SW 1271 (cell line): Measurements from ENCODE around the gene EVA1C.
A peak's percentile ranks its signal among the peaks of the same experiment; 100 is the strongest.
"Not testable (repeated sequence)": the region's sequence is repeated elsewhere in the genome, so short reads cannot be mapped to it uniquely, and the experiment has no call there.

ENCODE experiments used
- DNase-seq, 2 experiments: peaks; one replicate each; lab custom pipeline; 2025; lab: John Stamatoyannopoulos, UW

Gene EVA1C

DNA sequence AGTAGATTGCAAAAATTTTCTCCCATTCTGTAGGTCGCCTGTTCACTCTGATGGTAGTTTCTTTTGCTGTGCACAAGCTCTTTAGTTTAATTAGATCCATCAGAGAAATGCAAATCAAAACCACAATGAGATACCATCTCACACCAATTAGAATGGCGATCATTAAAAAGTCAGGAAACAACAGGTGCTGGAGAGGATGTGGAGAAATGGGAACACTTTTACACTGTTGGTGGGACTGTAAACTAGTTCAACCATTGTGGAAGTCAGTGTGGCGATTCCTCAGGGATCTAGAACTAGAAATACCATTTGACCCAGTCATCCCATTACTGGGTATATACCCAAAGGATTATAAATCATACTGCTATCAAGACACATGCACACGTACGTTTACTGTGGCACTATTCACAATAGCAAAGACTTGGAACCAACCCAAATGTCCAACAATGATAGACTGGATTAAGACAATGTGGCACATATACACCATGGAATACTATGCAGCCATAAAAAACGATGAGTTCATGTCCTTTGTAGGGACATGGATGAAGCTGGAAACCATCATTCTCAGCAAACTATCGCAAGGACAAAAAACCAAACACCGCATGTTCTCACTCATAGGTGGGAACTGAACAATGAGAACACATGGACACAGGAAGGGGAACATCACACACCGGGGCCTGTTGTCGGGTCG is 21.8 kb upstream of the EVA1C start:
- DNase-seq, result not testable (repeated sequence)

DNA sequence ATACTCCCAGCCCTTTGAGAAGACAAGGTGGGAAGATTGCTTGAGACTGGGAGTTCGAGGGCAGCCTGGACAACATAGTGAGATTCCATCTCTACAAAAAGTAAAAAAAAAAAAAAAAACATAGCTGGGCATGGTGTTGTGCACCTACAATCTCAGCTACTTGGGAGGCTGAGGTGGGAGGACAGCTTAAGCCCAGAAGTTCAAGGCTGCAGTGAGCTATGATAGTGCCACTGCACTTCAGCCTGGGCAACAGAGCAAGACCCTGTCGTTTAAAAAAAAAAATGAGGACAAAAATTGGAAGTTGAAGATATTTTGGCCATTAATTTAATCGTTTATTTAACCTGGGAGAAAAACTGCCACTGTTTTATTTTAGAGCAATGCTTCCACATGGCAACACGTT is 20.8 kb upstream of the EVA1C start:
- no peak for DNase-seq

DNA sequence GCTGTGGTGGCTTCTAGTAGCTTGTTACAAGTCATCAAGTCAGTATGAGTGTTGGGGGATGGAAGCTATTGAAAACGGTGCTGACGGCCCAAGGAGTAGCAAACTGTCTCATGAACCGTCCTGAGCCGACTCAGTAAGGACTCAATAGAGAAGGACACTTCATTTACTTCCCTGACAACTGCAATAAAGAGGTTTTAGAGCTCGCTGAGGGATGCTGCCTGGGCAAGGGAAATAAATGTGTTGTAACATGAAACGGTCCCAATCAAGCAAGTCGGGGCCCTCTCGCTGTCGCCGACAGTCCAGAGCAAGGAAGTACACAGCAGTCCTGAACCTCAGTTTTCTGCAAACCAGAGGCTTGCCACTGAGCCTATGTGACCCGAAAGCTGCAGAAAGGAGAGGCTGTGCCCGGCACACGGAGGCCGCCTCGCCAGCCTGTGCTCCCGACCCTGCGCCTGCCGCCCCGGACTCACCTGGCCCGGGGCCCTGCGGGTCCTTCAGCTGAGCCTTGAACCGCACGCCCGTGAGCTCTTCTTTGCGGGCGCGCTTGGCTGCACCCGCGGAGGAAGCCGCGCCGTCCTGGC is 20.1 kb upstream of the EVA1C start:
- no peak for DNase-seq

DNA sequence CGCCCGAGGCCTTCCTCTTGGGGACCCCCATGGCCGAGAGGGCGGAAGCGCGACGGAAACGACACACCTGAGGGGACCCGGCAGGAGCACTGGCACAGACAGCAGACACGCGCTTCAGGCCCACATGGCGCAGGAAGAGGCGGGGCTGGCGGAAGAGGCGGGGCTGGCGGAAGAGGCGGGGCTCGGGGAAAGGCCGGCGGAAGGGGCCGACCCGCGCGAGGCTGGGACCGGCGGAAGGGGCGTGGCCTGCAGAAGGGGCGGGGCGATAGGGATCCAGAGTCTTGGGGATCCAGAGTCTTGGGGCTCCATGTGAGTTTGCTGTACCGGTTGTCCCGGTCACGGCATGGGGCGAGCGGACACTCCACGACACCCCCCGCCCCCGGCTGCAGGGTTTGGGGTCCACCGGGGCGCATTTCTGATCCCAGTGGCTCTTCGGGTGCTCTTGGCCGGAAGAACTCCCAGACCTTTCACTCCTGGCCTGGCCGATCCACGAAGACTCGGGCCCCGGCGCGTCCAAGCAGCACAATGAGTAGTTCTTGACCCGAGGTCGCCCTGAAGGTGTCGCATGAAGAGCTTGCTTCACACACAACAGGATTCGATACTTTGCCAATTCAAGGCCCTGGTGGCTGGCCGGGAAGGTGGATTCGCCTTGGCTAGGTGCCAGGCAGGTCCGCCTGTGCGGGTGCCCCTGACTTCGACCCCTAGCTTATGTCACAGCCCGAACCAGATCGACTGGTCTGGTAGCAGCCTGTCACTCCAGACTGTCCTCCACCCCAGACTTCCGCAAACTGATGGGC is 19.4 kb upstream of the EVA1C start, which contains the start of gene URB1:
TSS of gene URB1 (minus strand) at position 133 of the 797 bp plus-strand sequence. CDS start at position 31, 102 bp downstream.
- peak in 1 of 2 experiments; percentile 78 for DNase-seq

DNA sequence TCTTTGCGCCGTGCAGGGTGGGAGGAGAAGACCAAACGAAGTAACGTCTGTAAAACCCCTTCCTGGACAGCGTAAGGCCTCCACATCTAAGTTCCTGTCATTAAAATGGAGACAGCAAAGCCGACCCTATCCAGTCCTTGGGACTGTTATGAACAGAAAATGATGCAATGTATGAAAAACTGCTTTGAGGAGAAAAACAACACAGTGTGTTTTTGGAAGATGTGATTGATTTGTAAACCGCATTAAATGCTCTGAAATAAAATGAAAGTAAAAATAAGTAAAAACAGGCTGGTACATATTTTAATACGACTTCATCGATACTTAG is 18.9 kb upstream of the EVA1C start:
- DNase-seq, result no peak

DNA sequence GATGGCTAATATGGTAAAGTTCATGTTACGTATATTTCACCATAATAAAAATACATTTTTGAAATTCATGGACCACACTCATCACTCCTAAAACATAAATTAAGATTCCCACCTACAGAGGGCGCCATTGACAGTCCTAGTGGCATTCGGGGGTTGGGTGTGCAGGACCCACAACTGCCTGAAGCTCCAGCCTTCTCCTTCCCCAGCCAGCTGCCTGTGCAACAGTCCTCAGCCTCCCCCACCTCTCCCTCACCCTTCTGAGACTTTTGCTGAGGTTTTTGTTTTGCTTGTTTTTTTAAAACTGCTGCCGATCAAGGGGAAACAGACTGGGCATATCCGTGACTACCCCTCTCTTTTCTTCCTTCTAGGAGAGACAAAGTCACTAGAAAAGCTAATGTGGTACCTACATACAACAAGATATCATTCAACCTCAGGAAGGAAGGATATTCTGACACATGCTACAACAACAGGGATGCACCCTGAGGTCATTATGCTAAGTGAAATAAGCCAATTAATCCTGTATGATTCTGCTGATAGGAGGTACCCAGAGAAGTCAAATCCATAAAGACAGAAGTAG is 9.2 kb upstream of the EVA1C start:
- peak; percentile 14 to 38 for DNase-seq

DNA sequence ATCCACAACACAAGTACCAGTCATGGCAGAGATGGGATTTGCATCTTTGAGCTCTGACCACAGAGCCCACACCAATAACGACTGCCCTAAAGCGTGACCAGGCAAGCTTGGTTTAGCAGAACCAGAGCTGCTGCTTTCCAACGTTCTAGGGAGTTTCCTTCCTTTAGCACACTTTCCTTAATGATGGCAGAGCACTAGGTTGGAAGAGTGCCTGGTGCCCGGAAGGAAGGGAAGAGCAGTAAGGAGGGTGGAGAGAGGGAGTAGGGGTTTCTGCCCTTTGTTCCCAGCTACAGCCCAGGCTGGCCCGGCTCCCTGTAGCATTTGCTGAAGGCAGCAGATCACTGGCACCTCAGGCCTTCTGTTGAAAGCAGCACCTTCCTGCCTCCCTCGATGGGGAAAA is 6.1 kb upstream of the EVA1C start:
- DNase-seq, result no peak

DNA sequence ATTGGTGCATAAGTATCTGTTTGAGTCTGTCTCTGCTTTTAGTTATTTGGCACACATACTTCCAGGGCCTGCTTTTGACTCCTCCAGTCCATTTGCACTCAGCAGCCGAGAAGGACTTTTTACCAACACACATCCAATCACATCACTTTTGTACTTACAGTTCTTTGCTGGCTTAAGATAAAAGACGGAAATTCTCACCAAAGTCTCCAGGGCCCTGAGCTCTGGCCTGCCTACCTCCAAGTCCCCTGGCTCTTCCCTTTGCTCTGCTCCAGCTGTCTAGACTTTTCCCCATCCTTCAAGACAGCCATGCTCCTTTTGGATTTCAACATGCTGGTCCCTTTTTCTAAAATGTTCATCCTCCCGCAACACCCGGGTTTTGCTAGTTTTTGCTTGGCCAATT is 2.2 kb upstream of the EVA1C start:
- DNase-seq, result no peak

DNA sequence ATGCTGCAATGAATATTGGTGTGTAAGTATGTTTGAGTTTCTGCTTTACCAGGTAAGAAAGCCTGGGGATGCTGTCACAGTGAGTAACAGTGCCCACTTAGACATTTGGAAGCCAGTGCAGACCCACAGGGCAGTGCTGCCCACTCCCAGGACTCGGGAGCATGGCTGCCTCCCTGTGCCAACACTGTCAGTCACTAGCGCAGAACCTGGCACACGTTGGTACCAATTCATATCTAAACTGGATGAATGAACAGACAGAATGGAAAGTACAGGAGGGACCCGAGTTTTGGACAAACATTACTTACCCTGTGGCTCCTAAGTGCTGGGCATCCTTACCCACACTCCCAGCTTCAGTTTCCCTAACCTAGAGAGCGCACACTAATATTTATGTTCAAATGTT is 1.6 kb upstream of the EVA1C start:
- no peak for DNase-seq

DNA sequence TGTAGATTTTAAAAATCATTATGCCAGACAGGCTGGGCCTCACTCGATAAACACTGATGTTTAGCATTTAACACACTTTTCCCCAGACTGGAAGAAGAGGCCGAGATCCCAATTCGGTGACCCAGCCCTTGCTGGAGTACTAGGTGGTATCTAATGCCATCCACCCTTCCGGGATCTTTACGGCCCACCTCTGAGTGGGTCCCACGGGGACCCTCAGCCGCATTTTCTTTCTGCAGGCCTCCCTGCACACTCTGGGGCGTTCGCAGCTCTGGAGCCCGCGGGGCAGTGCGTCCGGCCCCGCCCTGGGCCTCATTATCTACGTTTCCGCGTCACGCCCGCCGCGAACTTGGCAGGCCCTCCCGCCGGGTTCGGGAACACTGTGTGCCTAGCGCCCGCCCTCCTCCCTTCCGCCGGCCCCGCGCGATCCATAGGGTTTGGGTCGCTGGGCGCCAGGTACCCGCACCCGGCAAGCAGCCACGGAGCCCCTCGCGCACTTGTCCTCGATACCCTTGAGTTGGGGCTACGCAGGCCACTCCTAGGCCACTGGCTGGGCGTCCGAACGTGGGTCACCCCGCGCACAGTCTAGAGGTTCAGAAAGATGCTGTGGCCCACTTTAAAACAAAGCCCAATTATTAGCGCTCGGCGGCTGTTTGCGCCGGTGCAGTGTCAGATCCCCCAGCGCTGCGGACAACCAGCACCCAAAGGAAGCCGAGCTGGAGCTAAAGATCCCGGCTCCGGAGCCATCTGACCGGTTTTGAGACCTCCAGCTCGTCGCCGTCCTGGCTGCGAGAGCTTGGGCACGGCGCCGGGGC is 950 bp upstream of the EVA1C start:
- no peak for DNase-seq

DNA sequence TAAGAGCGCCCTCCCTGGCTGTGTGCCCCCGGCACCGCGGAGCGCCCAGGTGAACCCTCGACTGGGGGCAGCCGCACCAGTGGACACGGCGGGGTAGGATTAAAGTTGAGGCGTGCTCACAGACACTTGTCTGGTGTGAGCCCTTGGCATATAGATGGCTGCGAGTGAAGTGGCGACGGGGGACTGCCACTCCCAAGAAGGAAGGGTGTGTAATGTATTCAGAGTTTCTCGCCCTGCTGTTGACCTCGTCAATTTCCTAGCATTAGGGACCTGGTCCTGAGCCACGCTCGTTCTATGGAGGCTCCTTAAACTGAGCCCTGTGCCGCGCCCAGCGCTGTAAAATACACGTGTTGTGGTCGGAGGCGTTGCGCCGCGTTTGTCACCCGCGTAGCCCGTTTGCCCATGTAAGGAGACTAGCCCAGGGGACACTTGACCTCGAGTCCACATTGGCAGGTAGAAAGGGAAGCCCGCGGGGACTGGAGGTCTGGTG is 554 bp downstream of the EVA1C start:
- DNase-seq, result no peak

DNA sequence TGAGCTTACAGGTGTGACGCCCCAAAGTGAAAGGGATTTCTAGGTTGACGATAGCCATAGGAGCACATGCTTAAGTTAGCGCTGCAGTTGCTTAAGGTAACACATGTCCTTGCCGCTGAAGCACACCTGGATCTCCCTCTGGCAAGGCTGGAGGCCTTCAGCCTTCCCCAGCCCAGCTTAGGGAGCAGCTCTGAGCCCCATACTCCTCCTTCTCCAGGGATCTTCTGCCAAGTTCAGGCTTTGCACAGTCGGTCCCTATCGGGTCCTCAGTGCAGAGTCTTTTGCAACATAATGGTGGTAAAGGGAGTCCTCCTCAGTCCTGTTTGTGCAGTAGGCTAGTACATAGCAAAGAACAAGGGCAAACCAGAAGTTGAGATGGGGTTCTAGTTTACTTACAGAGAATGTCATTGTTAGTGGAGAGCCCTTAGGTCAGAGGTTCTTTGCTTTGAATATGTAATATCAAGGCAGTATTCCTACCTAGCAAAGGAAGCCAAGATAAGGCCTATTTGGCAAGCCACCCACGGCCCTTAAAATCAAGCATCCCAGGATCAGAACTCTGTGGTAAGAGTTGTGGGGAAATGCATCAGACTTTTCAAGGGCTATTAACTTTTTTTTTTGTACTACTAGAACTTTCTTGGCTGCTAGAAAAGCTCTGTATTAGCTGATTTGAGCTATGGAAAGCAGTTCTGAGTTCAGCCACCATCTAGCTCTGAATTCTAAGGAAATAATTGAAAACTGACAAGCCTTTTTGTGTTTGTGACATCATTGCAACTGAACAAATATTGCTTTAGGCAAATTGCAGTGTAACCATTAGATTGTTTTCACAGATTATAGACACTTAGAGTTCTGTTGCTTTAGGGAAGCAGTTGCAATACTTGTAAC is 1.4 kb downstream of the EVA1C start:
- DNase-seq, result no peak

DNA sequence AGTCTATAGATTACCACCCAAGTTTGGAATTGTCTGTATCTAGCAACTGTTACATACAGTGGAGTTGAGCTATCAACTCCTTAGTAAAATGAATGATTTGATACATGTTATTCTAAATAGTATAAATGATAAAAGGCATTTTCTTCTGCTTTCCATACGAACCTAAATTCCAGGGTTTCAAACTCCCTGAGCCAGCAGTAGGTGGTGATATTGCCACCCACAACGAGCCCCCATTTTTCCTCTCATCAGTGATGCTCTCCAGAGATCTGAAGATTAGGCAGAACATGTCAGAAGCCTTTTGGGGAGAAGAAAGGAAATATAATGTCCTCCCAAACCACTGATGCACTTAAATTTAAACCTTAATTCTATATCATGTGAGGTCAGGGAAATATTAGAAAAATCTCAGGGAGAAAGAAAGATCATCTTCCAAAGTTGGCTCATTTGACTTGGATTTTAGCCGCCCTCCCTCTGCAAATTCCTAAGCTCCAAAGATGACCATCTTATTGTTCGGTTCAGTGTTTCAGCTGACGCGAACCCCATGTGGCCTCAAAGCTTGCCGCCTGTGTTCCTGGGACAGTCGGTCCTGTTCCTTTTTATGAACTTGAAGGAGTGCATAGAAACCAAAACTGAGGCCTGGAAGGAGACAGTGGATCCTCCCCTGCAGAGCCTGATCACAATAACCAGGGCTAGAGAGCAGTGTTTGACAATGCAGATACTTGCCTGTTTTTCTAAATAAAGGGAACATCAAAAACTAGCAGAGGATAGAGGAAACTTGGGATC is 2.3 kb downstream of the EVA1C start:
- DNase-seq, result no peak

DNA sequence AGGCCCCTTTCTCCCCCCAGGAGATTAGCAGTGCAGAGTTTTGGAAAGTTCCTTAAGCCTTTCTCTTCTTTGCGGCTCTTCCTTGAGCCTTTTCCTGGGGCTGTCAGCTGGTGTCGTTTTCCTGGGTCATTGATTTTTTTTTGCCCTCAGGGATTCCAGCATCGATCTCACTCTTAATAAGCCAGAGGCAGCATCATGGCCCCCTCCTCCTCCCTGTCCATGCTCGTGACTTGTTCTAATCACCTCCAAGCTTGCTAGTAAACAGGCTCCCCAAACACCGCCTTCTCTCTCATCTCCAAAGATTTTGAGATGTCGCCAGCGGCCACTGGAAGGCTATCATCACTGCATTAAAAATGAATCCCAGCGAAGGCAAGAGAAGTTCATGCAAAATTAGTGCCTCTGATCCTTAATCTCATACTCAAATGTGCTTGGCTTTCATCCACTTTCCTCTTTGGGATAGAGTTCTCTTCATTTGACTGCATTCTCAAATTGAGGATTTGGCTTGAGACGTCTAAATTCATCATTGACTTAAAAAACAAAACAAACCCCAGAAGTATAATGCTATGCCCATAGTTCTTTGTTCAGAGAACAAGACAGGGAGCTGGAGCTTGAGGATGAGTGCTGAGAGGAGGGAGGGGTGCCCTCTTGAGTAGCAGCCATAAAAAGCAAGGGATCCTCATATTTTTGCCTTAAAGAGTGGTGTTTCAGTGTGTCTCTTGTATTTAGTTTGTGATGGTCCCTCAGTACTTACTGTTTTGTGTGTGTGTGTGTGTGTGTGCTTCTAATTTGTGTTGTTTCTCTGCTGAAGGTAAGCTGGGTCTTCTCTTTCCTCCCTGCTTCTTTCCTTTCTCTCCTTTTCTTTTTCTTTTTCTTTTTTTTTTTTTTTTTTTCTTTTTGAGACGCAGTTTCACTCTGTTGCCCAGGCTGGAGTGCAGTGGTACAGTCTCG is 3.2 kb downstream of the EVA1C start:
- no peak for DNase-seq

DNA sequence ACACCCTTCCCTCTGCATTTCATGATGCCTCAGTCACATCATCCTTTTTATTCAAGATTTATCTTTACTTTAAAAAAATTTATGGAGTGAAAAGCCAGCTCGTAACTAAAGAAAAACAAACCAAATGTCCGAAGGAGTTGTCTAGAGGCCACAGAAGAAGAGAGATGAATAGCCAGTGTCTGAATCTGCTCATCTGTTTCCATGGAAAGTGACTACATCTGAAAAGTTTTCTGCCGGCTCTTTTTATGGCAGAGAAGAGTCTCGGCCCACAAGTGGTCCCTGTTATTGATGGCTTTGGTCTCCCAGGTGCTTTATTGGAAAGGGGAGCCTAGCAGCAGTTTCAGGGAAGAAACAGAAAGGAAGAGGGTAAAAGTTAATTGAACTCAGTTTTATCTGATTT is 5.6 kb downstream of the EVA1C start:
- no peak for DNase-seq

DNA sequence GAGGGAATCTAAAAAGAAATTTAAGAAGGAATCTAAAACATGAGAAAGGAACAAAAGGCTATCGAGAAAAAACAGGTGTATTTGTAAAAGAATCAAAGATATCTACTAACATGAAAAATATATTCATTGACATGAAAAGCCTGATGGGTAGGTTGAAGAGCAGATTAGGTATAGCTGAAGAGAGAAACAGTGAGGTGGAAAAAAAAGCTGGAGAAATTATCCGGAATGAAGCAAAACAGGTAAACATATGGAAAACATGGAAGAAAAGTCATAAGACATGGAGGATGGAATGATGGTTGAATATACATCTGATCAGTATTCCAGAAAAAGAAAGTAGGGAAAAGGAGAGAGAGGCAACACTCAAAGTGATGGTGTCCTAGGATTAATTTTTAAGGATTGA is 9.6 kb downstream of the EVA1C start:
- DNase-seq, result no peak

DNA sequence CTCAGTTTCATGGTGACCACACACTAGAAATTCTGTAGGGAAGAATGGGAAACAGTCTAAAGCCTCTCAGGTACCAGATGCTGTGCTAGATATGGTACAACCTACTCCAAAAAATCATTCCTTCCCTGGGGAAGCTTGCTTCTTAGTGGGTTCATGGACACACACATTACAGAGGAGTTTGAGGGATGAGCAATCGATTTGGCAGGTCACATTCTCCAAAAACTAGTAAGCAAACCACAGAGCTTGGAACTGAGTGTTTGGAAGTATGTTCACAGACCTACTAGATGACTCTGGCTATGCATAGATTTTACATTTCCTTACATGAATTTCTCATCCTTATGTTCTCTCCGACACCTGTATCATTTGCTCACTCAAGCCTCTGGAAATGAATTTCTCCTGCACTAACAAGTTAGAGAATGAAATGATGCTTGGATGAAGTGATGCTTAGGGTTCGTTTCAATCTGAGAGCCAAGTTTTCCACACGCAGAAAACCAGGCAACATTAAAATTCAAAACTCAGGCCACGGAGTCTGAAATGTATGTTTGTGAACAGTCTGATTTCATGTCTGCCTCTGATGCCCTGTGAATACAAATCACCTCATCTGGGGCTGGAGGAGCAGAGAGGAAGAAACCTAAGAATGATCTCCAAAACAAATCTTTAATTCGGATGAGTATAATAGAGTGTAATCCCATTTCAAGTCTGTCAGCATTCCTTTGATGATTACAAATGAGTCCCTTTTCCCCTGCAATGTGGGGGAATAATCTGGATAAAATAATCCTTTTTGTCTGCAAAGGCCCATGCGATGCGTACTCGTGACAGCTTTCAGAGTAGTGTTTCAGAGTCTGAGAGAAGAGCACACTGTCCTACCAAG is 11.0 kb downstream of the EVA1C start:
- peak in 1 of 2 experiments; percentile 6 for DNase-seq

DNA sequence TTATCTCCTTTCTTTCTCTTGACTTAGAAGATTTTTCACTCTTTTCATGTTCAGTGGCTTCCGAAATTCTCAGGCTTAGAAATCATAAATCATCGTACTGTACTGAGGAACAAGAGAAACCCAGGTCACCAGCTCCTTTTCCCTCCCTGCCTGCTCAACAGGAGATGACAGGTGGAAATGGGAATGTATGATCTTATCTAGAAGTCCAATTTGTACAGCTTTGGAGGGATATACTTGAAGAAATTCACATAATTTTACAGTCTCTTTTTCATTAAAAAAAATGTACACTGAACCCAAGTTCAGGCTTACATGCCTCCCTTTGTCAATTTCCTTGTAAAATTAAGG is 11.7 kb downstream of the EVA1C start:
- DNase-seq, result no peak
